Eye (tissue), 1 donor: ENCODE data around the gene SYVN1.
"Not testable (repeated sequence)": the region's sequence is repeated elsewhere in the genome, so short reads cannot be mapped to it uniquely, and the experiment has no call there.

Source experiments
- DNase-seq: peaks from one replicate; pipeline ENCODE4 v3.0.0-alpha.2; 2015

The SYVN1 gene

GRCh38 chr11:65134240-65134951, at the start of gene SYVN1:
SYVN1 (minus strand) TSS chr11:65134519; CDS start chr11:65133601, 918 bp downstream.
- DNase-seq: peak; percentile 98

- no peak for DNase-seq
Measured at GRCh38 chr11:65183201-65183891, 49.0 kb upstream of the SYVN1 start.

- peak; percentile 63 for DNase-seq
Measured at GRCh38 chr11:65182258-65183170, 48.2 kb upstream of the SYVN1 start.

GRCh38 chr11:65181569-65182257, 47.4 kb upstream of the SYVN1 start, which contains the start of gene CAPN1:
CAPN1 (plus strand) TSS chr11:65181928; CDS start chr11:65182702, 774 bp downstream.
- DNase-seq: peak; percentile 86

- peak; percentile 90 for DNase-seq
Measured at GRCh38 chr11:65180877-65181568, 46.7 kb upstream of the SYVN1 start.

GRCh38 chr11:65174571-65175010, 40.3 kb upstream of the SYVN1 start:
- not testable (repeated sequence) for DNase-seq

- no peak for DNase-seq
Measured at GRCh38 chr11:65172600-65172999, 38.3 kb upstream of the SYVN1 start.

GRCh38 chr11:65170058-65170534, 35.8 kb upstream of the SYVN1 start, which contains the start of gene SPDYC:
SPDYC (plus strand) TSS chr11:65170233; CDS start chr11:65171358, 1,125 bp downstream.
- no peak for DNase-seq

GRCh38 chr11:65169164-65169641, 34.9 kb upstream of the SYVN1 start:
- DNase-seq: no peak

GRCh38 chr11:65167656-65168055, 33.3 kb upstream of the SYVN1 start:
- no peak for DNase-seq

GRCh38 chr11:65166893-65167292, 32.6 kb upstream of the SYVN1 start:
- DNase-seq: no peak

GRCh38 chr11:65165410-65166317, 31.3 kb upstream of the SYVN1 start:
- no peak for DNase-seq

- DNase-seq: no peak
Measured at GRCh38 chr11:65163684-65164083, 29.4 kb upstream of the SYVN1 start.

GRCh38 chr11:65160643-65161042, 26.3 kb upstream of the SYVN1 start:
- no peak for DNase-seq

- DNase-seq: no peak
Measured at GRCh38 chr11:65159012-65159411, 24.7 kb upstream of the SYVN1 start.

GRCh38 chr11:65157336-65157735, 23.0 kb upstream of the SYVN1 start:
- no peak for DNase-seq

GRCh38 chr11:65156926-65157325, 22.6 kb upstream of the SYVN1 start:
- DNase-seq: no peak

GRCh38 chr11:65156256-65156655, 21.9 kb upstream of the SYVN1 start:
- no peak for DNase-seq

- no peak for DNase-seq
Measured at GRCh38 chr11:65152122-65152521, 17.8 kb upstream of the SYVN1 start.

GRCh38 chr11:65151331-65151899, 17.1 kb upstream of the SYVN1 start:
- DNase-seq: no peak
